Activated T-helper 1 cell treated with anti-CD3 and anti-CD28 coated beads, Interleukin-12 subunit alpha, Interleukin-12 subunit beta, Interleukin-2, Interleukin-4 antibody, amounts not matched to agents 30 ng/mL and 10 ng/mL and 1 ng/mL, durations not matched to agents 14 hours and 24 hours and 36 hours (primary cell): ENCODE measurements around the gene MS4A12. TPM values are rescaled to one million over a fixed set of nuclear protein-coding genes. Genes with fewer than 3 reads are reported as not detected.
"Not testable (repeated sequence)": the region's sequence is repeated elsewhere in the genome, so short reads cannot be mapped to it uniquely, and the experiment has no call there.

Source experiments
- DNase-seq: peaks from one replicate; pipeline ENCODE4 v3.0.0; 2021; ENCODE audit warnings: low spot score
- H3K27ac Mint-ChIP-seq: one replicate; pipeline ENCODE4 v1.8.0; 2021; ENCODE audit warnings: mild to moderate bottlenecking, mixed read lengths
- H3K27me3 Mint-ChIP-seq: one replicate; pipeline ENCODE4 v1.8.0; 2022; ENCODE audit warnings: mild to moderate bottlenecking, moderate library complexity, mixed read lengths; ENCODE audit not compliant: insufficient read depth
- H3K36me3 Mint-ChIP-seq: one replicate; pipeline ENCODE4 v1.8.0; 2021; ENCODE audit warnings: low read depth, mixed read lengths
- H3K4me1 Mint-ChIP-seq: one replicate; pipeline ENCODE4 v1.8.0; 2021; ENCODE audit warnings: low read depth, mixed read lengths
- H3K4me3 Mint-ChIP-seq: one replicate; pipeline ENCODE4 v1.8.0; 2021; ENCODE audit warnings: mild to moderate bottlenecking, moderate library complexity, mixed read lengths
- H3K9me3 Mint-ChIP-seq: one replicate; pipeline ENCODE4 v1.8.0; 2021; ENCODE audit warnings: mixed read lengths
- intact Hi-C: fragments of 100-400 bp; cut with micrococcal nuclease; formaldehyde crosslinking; loops from one replicate; pipeline ENCODE4 v1.15.1; 2024
- total RNA-seq: library from RNA; stranded (reverse); gene quantifications from 2 replicates; pipeline ENCODE4 v1.2.3, GENCODE V29; 2022

MS4A12 gene
- total RNA-seq, 1 donor from 2014 or later = not detected

GRCh38 chr11:60493454-60493853, 876 bp downstream of the MS4A12 start:
- Mint-ChIP-seq H3K4me1 (no peaks in the 10 kb centered on the region), H3K4me3 (no peak overlapping the region), H3K27ac (no peak overlapping the region), H3K27me3 (peaks cover 12% of the 10 kb centered on the region), H3K9me3 (no peaks in the 10 kb centered on the region), H3K36me3 (no peaks in the 10 kb centered on the region)
- DNase-seq = no peak
- intact Hi-C loops = no loop called here

- Mint-ChIP-seq H3K9me3 (no peaks in the 10 kb centered on the region), H3K27me3 (peaks cover 32% of the 10 kb centered on the region), H3K4me1 (no peaks in the 10 kb centered on the region), H3K4me3 (no peak overlapping the region), H3K27ac (no peak overlapping the region), H3K36me3 (no peaks in the 10 kb centered on the region)
- intact Hi-C loops = no loop called here
- no peak for DNase-seq
These were observed 5.8 kb downstream of the MS4A12 start for GRCh38 chr11:60498399-60498798.

GRCh38 chr11:60498853-60499252, 6.3 kb downstream of the MS4A12 start:
- intact Hi-C loops = no loop called here
- DNase-seq = no peak
- Mint-ChIP-seq H3K27me3 (peaks cover 32% of the 10 kb centered on the region), H3K36me3 (no peaks in the 10 kb centered on the region), H3K4me3 (no peak overlapping the region), H3K9me3 (no peaks in the 10 kb centered on the region), H3K4me1 (no peaks in the 10 kb centered on the region), H3K27ac (no peak overlapping the region)

- H3K27ac Mint-ChIP-seq = no peak overlapping the region
- H3K36me3 Mint-ChIP-seq = no peaks in the 10 kb centered on the region
- intact Hi-C loops = no loop called here
- peaks cover 31% of the 10 kb centered on the region for H3K27me3 Mint-ChIP-seq
- H3K4me3 Mint-ChIP-seq = no peak overlapping the region
- no peaks in the 10 kb centered on the region for H3K9me3 Mint-ChIP-seq
- H3K4me1 Mint-ChIP-seq = peaks cover 10% of the 10 kb centered on the region
- DNase-seq = no peak
These were observed 7.8 kb downstream of the MS4A12 start for GRCh38 chr11:60500276-60500910.

GRCh38 chr11:60502221-60502775, 9.7 kb downstream of the MS4A12 start:
- H3K4me3 Mint-ChIP-seq = no peak overlapping the region
- H3K27ac Mint-ChIP-seq = no peak overlapping the region
- peaks cover 10% of the 10 kb centered on the region for H3K4me1 Mint-ChIP-seq
- intact Hi-C loops = no loop called here
- no peaks in the 10 kb centered on the region for H3K9me3 Mint-ChIP-seq
- DNase-seq = no peak
- H3K36me3 Mint-ChIP-seq = no peaks in the 10 kb centered on the region
- H3K27me3 Mint-ChIP-seq = peaks cover 41% of the 10 kb centered on the region

GRCh38 chr11:60504219-60504905, 11.8 kb downstream of the MS4A12 start:
- DNase-seq = no peak
- Mint-ChIP-seq H3K4me3 (no peak overlapping the region), H3K27ac (no peak overlapping the region), H3K9me3 (peaks cover 4% of the 10 kb centered on the region), H3K27me3 (peaks cover 35% of the 10 kb centered on the region), H3K36me3 (no peaks in the 10 kb centered on the region), H3K4me1 (peaks cover 10% of the 10 kb centered on the region)
- intact Hi-C loops = loop anchor here (1.0 kb wide), 1 partner anchor 58 kb away; no protein-coding TSS in a partner anchor

- H3K27ac Mint-ChIP-seq, H3K36me3 Mint-ChIP-seq, intact Hi-C loops, DNase-seq, H3K4me1 Mint-ChIP-seq, H3K9me3 Mint-ChIP-seq, H3K4me3 Mint-ChIP-seq: not testable (repeated sequence)
- peaks cover 14% of the 10 kb centered on the region for H3K27me3 Mint-ChIP-seq
These were observed 17.0 kb downstream of the MS4A12 start for GRCh38 chr11:60509609-60510008.

- intact Hi-C loops, DNase-seq, H3K9me3 Mint-ChIP-seq, H3K36me3 Mint-ChIP-seq, H3K4me3 Mint-ChIP-seq, H3K27ac Mint-ChIP-seq, H3K4me1 Mint-ChIP-seq: not testable (repeated sequence)
- H3K27me3 Mint-ChIP-seq = peaks cover 14% of the 10 kb centered on the region
These were observed 17.6 kb downstream of the MS4A12 start for GRCh38 chr11:60510209-60510608.

- H3K27ac Mint-ChIP-seq = no peak overlapping the region
- no peak overlapping the region for H3K4me3 Mint-ChIP-seq
- intact Hi-C loops = no loop called here
- H3K9me3 Mint-ChIP-seq = peaks cover 4% of the 10 kb centered on the region
- DNase-seq = no peak
- peaks cover 7% of the 10 kb centered on the region for H3K27me3 Mint-ChIP-seq
- H3K36me3 Mint-ChIP-seq = no peaks in the 10 kb centered on the region
- H3K4me1 Mint-ChIP-seq = no peaks in the 10 kb centered on the region
These were observed 18.8 kb downstream of the MS4A12 start for GRCh38 chr11:60511393-60511792.

GRCh38 chr11:60512651-60513225, 20.2 kb downstream of the MS4A12 start:
- Mint-ChIP-seq H3K9me3 (peaks cover 4% of the 10 kb centered on the region), H3K4me1 (no peaks in the 10 kb centered on the region), H3K4me3 (no peak overlapping the region), H3K27ac (no peak overlapping the region), H3K27me3 (peaks cover 2% of the 10 kb centered on the region), H3K36me3 (no peaks in the 10 kb centered on the region)
- no peak for DNase-seq
- intact Hi-C loops = no loop called here

- Mint-ChIP-seq H3K4me3 (no peak overlapping the region), H3K36me3 (no peaks in the 10 kb centered on the region), H3K9me3 (peaks cover 4% of the 10 kb centered on the region), H3K27ac (no peak overlapping the region), H3K4me1 (no peaks in the 10 kb centered on the region), H3K27me3 (no peaks in the 10 kb centered on the region)
- intact Hi-C loops = no loop called here
- DNase-seq = no peak
These were observed 21.2 kb downstream of the MS4A12 start for GRCh38 chr11:60513496-60514460.

- H3K36me3 Mint-ChIP-seq = no peaks in the 10 kb centered on the region
- intact Hi-C loops = no loop called here
These were observed 22.7 kb downstream of the MS4A12 start, which contains the start of gene MS4A13 for GRCh38 chr11:60515144-60515855. MS4A13 (plus strand) TSS chr11:60515392; CDS start chr11:60518084, 2,692 bp downstream.

More at GRCh38 chr11:60515144-60515855, 22.7 kb downstream of the MS4A12 start, which contains the start of gene MS4A13:
- no peaks in the 10 kb centered on the region for H3K4me1 Mint-ChIP-seq
- no peak within 1 kb of the TSS for H3K27ac Mint-ChIP-seq
- DNase-seq = no peak
- H3K4me3 Mint-ChIP-seq = no peak within 1 kb of the TSS
- no peaks in the 10 kb centered on the region for H3K27me3 Mint-ChIP-seq
- no peaks in the 10 kb centered on the region for H3K9me3 Mint-ChIP-seq
